Kidney epithelial cell (primary cell): ENCODE measurements around the gene HSPA1B. TPM values are rescaled to one million over a fixed set of nuclear protein-coding genes. Genes with fewer than 3 reads are reported as not detected.
"Not testable (repeated sequence)": the region's sequence is repeated elsewhere in the genome, so short reads cannot be mapped to it uniquely, and the experiment has no call there.

Experiments
- DNase-seq: peaks from one replicate; pipeline ENCODE4 v3.0.0-alpha.2; 2010; ENCODE audit warnings: low read depth
- H3K27me3 ChIP-seq: 2 replicates; pipeline ENCODE4 v1.6.0; 2011; ENCODE audit warnings: low read length; ENCODE audit not compliant: control insufficient read depth, insufficient read depth
- H3K36me3 ChIP-seq: 2 replicates; pipeline ENCODE4 v1.5.1; 2011; ENCODE audit warnings: low read length; ENCODE audit not compliant: control insufficient read depth, insufficient read depth
- H3K4me3 ChIP-seq: 2 replicates; pipeline ENCODE4 v1.5.1; 2011; ENCODE audit warnings: low read depth, mild to moderate bottlenecking, control low read depth, low read length
- total RNA-seq: library from RNA; depleted of rRNA; stranded (reverse); fragments of >200 nt; gene quantifications from 2 replicates; pipeline ENCODE4 v1.2.3, GENCODE V29; 2015
- TF ChIP-seq, protein P1 (sequence below): IDR thresholded peaks from 2 replicates; pipeline ENCODE4 v1.5.1; 2011; ENCODE audit warnings: mild to moderate bottlenecking, moderate library complexity, low read length, control low read depth, inconsistent platforms; ENCODE audit not compliant: insufficient read depth, poor library complexity, severe bottlenecking

HSPA1B gene
- total RNA-seq, 1 donor from 2014 or later, result 68.3 TPM

DNA sequence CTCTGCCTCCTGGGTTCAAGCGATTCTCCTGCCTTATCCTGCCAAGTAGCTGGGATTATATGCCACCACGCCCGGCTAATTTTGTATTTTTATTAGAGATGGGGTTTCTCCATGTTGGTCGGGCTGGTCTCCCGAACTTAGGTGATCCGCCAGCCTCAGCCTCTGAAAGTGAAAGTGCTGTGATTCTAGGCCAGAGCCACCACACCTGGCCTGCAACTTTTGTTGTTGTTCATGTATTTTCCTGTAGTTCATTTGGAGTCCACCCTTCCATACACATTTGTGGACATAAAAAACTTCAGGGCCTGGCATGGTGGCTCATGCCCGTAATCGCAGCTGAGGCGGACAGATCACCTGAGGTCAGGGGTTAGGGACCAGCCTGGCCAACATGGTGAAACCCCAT is 14.5 kb downstream of the HSPA1B start:
- H3K27me3 ChIP-seq, result no peaks in the 10 kb centered on the region
- peaks cover 2% of the 10 kb centered on the region for H3K36me3 ChIP-seq
- H3K4me3 ChIP-seq, result no peak overlapping the region
- DNase-seq, result no peak
- TF ChIP-seq, protein P1, sequence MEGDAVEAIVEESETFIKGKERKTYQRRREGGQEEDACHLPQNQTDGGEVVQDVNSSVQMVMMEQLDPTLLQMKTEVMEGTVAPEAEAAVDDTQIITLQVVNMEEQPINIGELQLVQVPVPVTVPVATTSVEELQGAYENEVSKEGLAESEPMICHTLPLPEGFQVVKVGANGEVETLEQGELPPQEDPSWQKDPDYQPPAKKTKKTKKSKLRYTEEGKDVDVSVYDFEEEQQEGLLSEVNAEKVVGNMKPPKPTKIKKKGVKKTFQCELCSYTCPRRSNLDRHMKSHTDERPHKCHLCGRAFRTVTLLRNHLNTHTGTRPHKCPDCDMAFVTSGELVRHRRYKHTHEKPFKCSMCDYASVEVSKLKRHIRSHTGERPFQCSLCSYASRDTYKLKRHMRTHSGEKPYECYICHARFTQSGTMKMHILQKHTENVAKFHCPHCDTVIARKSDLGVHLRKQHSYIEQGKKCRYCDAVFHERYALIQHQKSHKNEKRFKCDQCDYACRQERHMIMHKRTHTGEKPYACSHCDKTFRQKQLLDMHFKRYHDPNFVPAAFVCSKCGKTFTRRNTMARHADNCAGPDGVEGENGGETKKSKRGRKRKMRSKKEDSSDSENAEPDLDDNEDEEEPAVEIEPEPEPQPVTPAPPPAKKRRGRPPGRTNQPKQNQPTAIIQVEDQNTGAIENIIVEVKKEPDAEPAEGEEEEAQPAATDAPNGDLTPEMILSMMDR, result no peak

DNA sequence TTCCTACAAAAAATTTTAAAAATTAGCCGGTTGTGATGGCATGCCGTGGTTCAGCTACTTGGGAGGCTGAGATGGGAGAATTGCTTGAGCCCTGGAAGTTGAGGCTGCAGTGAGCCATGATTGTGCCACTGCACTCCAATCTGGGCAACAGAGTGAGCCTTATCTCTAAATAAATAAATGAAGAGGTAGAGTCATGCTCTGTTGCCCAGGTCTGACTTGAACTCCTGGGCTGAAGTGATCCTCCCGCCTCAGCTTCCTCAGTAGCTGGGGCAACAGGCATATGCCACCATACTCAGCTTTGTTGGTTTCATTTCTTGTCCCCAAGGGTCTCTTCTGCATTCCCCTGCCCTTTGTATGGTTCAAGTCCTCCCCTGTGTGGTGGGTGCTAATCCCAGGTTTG is 17.0 kb downstream of the HSPA1B start:
- H3K27me3 ChIP-seq, result no peaks in the 10 kb centered on the region
- TF ChIP-seq, protein P1, result no peak
- no peak for DNase-seq
- no peak overlapping the region for H3K4me3 ChIP-seq
- H3K36me3 ChIP-seq, result peaks cover 2% of the 10 kb centered on the region

- TF ChIP-seq, protein P1, result no peak
- no peak for DNase-seq
- no peaks in the 10 kb centered on the region for H3K36me3 ChIP-seq
- no peaks in the 10 kb centered on the region for H3K27me3 ChIP-seq
- H3K4me3 ChIP-seq, result no peak overlapping the region
Observed at GRCh38 chr6:31847276-31847978, 19.9 kb downstream of the HSPA1B start.

GRCh38 chr6:31850765-31851484 is 23.4 kb downstream of the HSPA1B start:
- H3K4me3 ChIP-seq, result no peak overlapping the region
- H3K36me3 ChIP-seq, result no peaks in the 10 kb centered on the region
- TF ChIP-seq, protein P1, result no peak
- DNase-seq, result no peak
- no peaks in the 10 kb centered on the region for H3K27me3 ChIP-seq

GRCh38 chr6:31851485-31851832 is 23.9 kb downstream of the HSPA1B start:
- no peak overlapping the region for H3K4me3 ChIP-seq
- H3K27me3 ChIP-seq, result no peaks in the 10 kb centered on the region
- H3K36me3 ChIP-seq, result no peaks in the 10 kb centered on the region
- TF ChIP-seq, protein P1, result no peak
- DNase-seq, result peak; percentile 92

GRCh38 chr6:31851980-31852718 is 24.6 kb downstream of the HSPA1B start:
- not testable (repeated sequence) for H3K36me3 ChIP-seq, H3K4me3 ChIP-seq, DNase-seq, H3K27me3 ChIP-seq

- DNase-seq, H3K4me3 ChIP-seq, H3K36me3 ChIP-seq, H3K27me3 ChIP-seq: not testable (repeated sequence)
Observed at GRCh38 chr6:31857774-31858173, 30.2 kb downstream of the HSPA1B start.
